Skeletal muscle cell (primary cell): ENCODE data around the gene TTC9B.

Source experiments
- DNase-seq: peaks from one replicate; pipeline ENCODE4 v3.0.0-alpha.2; 2010; ENCODE audit warnings: low read depth
- H3K4me3 ChIP-seq: 2 replicates; pipeline ENCODE4 v1.5.1; 2011; ENCODE audit warnings: low read depth, mild to moderate bottlenecking, control low read depth, low read length, moderate library complexity

TTC9B gene

DNA sequence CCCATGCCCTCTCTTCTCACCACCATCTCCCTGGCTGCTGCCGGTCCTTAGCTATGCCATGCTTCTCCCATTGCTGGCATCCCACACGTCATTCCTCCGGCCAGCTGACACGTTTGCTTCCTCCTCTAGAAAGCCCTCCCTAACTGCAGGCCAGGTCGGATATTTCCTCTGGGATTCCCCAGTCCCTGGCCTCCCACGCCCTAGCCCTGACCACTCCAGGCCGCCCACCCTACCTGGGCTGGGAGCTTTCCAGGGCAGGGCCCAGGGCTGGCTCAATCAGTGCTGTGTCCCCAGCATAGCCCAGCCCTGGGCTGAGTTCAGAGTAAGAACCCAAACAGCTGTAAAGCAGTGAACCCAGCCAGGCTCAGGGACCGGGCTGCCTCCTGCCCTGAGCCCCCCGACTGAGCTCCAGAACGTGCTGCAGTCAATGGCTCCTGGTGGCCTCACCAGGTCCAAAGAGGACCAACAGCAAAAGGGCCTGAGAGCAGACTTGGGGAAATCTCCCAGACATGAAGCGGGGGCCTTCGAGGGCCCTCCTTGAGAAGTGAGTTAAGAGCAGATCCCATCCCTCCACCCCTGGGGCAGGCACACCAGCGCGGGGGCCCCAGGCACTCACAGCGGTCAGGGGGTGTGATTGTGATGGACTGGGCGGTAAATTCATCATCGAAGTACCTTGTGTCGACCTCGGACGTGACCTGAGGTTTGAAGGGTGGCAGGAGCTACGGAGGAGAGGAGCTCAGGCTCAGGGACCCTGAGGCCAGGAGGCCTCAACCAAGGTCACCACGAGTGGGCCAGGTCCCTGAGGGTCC is 16.4 kb upstream of the TTC9B start:
- DNase-seq: no peak
- no peak overlapping the region for H3K4me3 ChIP-seq

- H3K4me3 ChIP-seq: no peak overlapping the region
- DNase-seq: no peak
Measured at GRCh38 chr19:40233811-40234389, 15.7 kb upstream of the TTC9B start.

DNA sequence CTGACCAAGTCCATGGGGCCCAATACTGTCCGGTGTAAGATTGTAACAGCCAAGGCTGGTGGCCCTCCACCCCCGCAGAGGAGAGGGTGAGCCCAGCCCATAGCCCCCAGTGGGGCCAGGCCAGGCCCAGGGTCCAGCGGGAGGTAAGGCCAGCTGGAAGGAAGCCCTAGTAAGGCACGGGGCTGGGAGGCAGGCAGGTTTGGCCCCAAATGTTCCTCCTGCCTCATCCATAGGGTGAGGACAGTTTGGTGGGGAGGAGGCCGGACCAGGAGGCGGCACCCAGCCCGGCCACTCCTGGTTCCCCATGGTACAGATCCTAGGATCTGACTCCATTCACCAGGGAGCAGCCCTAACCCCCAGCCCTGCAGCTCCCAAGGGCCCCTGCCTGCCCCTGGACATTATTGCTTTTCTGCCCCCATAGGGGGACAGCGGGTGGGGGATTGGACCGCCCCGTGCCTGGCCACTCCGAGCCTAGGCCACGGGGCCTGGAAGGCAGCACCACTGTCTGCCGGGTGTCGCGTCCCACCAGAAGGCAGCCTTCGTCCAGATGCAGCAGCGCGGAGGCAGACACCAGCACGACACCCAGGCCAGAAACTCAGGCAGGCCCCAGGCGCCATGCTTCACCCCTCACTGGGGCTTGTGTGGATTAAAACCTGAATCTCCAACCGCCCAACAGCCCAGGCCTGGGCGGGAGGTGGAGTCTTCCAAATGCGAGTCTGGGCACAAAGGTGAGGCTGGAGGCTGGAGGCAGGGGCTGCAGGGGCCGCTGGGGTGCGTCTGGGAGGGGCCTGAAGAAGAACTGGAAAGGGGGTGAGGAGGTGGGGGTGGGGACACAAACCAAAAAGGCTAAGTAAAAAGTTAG is 15.0 kb upstream of the TTC9B start:
- H3K4me3 ChIP-seq: no peak overlapping the region
- DNase-seq: no peak

GRCh38 chr19:40232479-40232878 is 14.3 kb upstream of the TTC9B start:
- no peak overlapping the region for H3K4me3 ChIP-seq
- DNase-seq: no peak

- H3K4me3 ChIP-seq: no peak overlapping the region
Measured at GRCh38 chr19:40231544-40232424, 13.6 kb upstream of the TTC9B start.

GRCh38 chr19:40231057-40231456 is 12.9 kb upstream of the TTC9B start:
- H3K4me3 ChIP-seq: no peak overlapping the region
- no peak for DNase-seq

More at GRCh38 chr19:40231544-40232424, 13.6 kb upstream of the TTC9B start:
- no peak for DNase-seq

GRCh38 chr19:40229926-40230417 is 11.8 kb upstream of the TTC9B start:
- no peak overlapping the region for H3K4me3 ChIP-seq
- no peak for DNase-seq

DNA sequence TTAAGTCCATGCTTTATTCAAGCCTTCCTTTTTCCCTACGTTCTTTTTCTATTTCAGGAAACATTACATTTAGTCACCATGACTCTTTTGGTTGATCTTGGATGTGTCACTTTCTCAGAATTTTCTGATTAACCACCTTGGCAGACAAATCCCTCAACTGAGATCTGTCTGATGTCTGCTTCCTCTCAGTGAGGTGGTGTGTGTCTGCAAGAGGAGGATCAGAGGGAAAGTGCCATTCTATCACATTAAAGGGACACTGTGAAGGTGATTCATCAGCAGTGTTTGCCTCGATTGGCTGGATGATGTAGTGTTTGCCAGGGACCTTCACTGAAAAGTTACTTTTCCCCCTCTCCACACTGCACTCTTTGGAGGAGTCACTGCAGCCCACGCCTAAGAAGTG is 11.3 kb upstream of the TTC9B start:
- H3K4me3 ChIP-seq: no peak overlapping the region
- no peak for DNase-seq

- H3K4me3 ChIP-seq: no peak overlapping the region
Measured at GRCh38 chr19:40228863-40229262, 10.7 kb upstream of the TTC9B start.

DNA sequence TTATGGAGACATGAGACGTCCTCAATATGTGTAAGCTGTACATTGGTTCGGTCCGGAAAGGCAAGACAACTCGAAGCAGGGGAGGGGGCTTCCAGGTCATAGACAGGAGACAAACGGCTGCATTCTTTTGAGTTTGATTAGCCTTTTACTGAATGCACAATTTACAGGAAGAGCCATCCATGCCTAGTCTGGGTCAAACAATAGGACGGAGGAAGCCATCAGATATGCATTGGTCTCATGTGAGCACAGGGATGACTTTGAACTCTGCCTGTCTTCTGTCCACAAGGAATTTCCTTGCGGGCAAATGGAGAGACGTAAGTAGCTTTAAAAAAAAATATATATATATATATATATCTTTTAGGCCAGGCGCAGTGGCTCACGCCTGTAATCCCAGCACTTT is 10.2 kb upstream of the TTC9B start:
- no peak for DNase-seq
- no peak overlapping the region for H3K4me3 ChIP-seq

More at GRCh38 chr19:40228863-40229262, 10.7 kb upstream of the TTC9B start:
- DNase-seq: no peak

GRCh38 chr19:40225440-40226305 is 7.5 kb upstream of the TTC9B start:
- DNase-seq: peak; percentile 12
- H3K4me3 ChIP-seq: peak overlapping the region; percentile 35

DNA sequence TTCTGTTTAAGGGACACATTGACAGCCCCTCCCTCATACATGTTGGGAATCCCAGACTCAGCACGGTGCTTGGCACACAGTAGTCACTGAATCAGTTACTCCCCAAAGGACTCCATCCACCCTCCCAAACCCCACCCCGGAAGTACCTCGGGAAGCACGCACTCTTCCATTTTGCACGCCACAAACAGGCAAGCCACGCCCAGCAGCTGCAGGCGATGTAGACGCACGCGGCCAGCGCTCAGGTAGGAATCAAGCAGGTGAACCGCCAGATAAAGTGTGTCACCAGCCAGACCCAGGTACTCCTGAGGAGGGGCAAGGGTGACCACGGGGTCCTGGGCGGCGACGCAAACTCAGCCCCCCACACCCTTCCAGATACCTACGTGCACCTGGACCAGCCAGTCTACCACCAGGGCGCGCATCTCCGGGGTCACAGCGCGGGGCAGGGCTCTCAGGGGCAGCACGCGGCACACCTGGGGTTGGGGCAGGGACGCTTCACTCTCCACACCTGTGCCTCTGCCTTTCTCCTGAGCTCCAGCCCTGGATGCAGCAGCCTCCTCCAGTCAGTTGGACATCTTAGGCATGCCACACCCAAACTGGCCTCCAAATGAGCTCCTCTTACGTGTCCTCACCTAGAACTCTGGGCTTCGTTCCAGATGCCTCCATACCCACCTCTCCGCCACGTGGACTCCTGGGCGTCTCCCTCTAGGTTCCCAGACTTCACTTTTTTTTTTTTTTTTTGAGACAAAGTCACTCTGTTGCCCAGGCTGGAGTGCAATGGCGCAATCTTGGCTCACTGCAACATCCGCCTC is 6.4 kb upstream of the TTC9B start:
- no peak for DNase-seq
- no peak overlapping the region for H3K4me3 ChIP-seq

DNA sequence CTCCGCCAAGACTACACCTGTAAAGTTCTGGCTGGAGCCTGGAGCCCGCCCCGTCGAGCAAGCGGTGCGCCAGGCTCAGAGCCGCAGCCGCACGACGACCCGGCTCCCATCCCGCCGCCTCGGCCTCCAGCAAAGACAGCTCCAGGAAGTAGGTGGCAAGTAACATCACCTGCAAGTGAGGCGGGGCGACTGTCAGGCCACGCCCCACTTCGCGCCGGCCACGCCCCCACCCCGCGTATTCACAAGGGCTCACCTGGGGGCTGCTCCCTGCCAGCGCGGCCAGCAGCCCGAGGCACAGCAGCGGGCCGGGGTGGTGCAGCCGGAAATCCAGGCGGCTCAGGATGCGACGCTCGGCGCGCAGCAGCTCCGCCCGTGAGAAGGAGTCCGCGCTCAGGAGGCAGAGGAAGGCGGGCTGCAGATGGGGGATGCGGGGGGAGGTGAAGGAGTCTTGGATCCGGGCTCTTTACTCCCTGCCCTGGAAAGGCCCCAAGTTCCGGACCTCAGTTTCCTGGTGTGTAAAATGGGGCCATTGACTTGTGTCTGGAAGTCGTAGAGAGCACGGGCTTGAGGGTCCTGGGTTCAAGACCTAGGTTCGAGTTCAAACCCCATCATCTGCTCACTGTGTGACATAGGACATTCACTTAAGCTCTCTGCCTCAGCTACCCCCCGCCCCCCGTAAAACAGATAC is 5.1 kb upstream of the TTC9B start:
- DNase-seq: no peak
- no peak overlapping the region for H3K4me3 ChIP-seq

GRCh38 chr19:40221858-40222619 is 3.9 kb upstream of the TTC9B start:
- no peak overlapping the region for H3K4me3 ChIP-seq
- peak; percentile 57 for DNase-seq

DNA sequence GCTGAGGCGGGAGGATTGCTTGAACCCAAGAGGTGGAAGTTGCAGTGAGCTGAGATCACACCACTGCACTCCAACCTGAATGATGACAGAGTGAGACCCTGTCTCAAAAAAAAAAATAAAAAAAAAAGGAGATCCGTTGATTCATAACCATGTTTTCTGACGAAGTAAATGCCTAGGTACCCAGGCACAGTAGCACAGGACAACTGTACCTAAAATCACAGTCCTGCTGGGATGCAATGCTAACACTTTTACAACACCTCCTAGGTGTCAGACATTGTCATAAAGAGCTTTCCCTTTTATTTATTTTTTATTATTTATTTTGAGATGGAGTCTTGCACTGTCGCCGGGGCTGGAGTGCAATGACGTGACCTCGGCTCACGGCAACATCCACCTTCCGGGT is 2.5 kb upstream of the TTC9B start:
- no peak for DNase-seq
- no peak overlapping the region for H3K4me3 ChIP-seq

- peak overlapping the region; percentile 28 for H3K4me3 ChIP-seq
- peak; percentile 22 for DNase-seq
Measured at GRCh38 chr19:40219721-40220276, 1.6 kb upstream of the TTC9B start.
